ENCODE data around the gene HTN3. TPM values are rescaled to one million over a fixed set of nuclear protein-coding genes. Genes with fewer than 3 reads are reported as not detected.

Gene HTN3
- not detected in 5 replicates for total RNA-seq (2022; extraction: Qiagen RNA extraction)

GRCh38 chr4:70028159-70028558 lies at the start of gene HTN3:
Gene HTN3 (plus strand): TSS chr4:70028459. CDS start chr4:70030741, 2,282 bp downstream.

GRCh38 chr4:69995526-69996016 lies 32.7 kb upstream of the HTN3 start, which contains the start of gene STATH:
Gene STATH (plus strand): TSS chr4:69995966. CDS start chr4:69998438, 2,472 bp downstream.

GRCh38 chr4:70050138-70050537 lies 21.9 kb downstream of the HTN3 start, which contains the start of gene HTN1:
Gene HTN1 (plus strand): TSS chr4:70050438. CDS start chr4:70053077, 2,639 bp downstream.

Other genes with a start within 250 kb of the HTN3 start
- not detected in 5 replicates for gene SULT1E1, start 168.3 kb upstream of the HTN3 start, total RNA-seq (2022; extraction: Qiagen RNA extraction)
- not detected in 5 replicates for gene CSN1S1, start 97.4 kb upstream of the HTN3 start, total RNA-seq (2022; extraction: Qiagen RNA extraction)
- gene CSN2, start 62.7 kb upstream of the HTN3 start, total RNA-seq (2022; extraction: Qiagen RNA extraction) = not detected in 5 replicates
- gene STATH, start 32.5 kb upstream of the HTN3 start, total RNA-seq (2022; extraction: Qiagen RNA extraction) = not detected in 5 replicates
- gene HTN1, start 22.0 kb downstream of the HTN3 start, total RNA-seq (2022; extraction: Qiagen RNA extraction) = not detected in 5 replicates
- gene PRR27, start 125.8 kb downstream of the HTN3 start, total RNA-seq (2022; extraction: Qiagen RNA extraction) = not detected in 5 replicates
- not detected in 5 replicates for gene ODAM, start 167.3 kb downstream of the HTN3 start, total RNA-seq (2022; extraction: Qiagen RNA extraction)
- not detected in 5 replicates for gene FDCSP, start 197.7 kb downstream of the HTN3 start, total RNA-seq (2022; extraction: Qiagen RNA extraction)
- gene CSN3, start 214.1 kb downstream of the HTN3 start, total RNA-seq (2022; extraction: Qiagen RNA extraction) = not detected in 5 replicates

Measured in A549 treated with Mapracorat at 1 μM for 4 hours (cell line).